SK-N-SH treated with all-trans-retinoic acid at 6 μM for 48 hours (cell line): ENCODE data around the gene TP53TG3F.
"Not testable (repeated sequence)": the region's sequence is repeated elsewhere in the genome, so short reads cannot be mapped to it uniquely, and the experiment has no call there.

Source experiments
- ARNTL ChIP-seq: fragments of 450-650 bp; formaldehyde crosslinking; IDR thresholded peaks from 2 replicates; pipeline ENCODE4 v1.5.0; 2020; ENCODE audit warnings: low read depth, mild to moderate bottlenecking, moderate library complexity, borderline replicate concordance
- ESRRG ChIP-seq: fragments of 250-450 bp; sonication (Bioruptor Pico); IDR thresholded peaks from 2 replicates; pipeline ENCODE4 v1.6.1; 2021; ENCODE audit warnings: mild to moderate bottlenecking
- RARB ChIP-seq: fragments of 250-450 bp; sonication (Bioruptor Pico); IDR thresholded peaks from 2 replicates; pipeline ENCODE4 v1.8.0; 2021; ENCODE audit warnings: mild to moderate bottlenecking, moderate library complexity
- TCF4 ChIP-seq: fragments of 250-450 bp; sonication (Bioruptor Pico); IDR thresholded peaks from 2 replicates; pipeline ENCODE4 v1.8.0; 2021; ENCODE audit warnings: mild to moderate bottlenecking, moderate library complexity, borderline replicate concordance
- TOX ChIP-seq: fragments of 250-450 bp; sonication (Bioruptor Pico); IDR thresholded peaks from 2 replicates; pipeline ENCODE4 v1.8.0; 2021; ENCODE audit warnings: mild to moderate bottlenecking, moderate library complexity, borderline replicate concordance
- ZFP3 ChIP-seq: fragments of 250-450 bp; sonication (Bioruptor Pico); IDR thresholded peaks from 2 replicates; pipeline ENCODE4 v1.5.0; 2020; ENCODE audit warnings: mild to moderate bottlenecking, moderate library complexity
- ZFP30 ChIP-seq: fragments of 450-650 bp; formaldehyde crosslinking; IDR thresholded peaks from 2 replicates; pipeline ENCODE4 v1.5.0; 2022; ENCODE audit warnings: mild to moderate bottlenecking, moderate library complexity
- TF ChIP-seq, protein P1 (sequence below): fragments of 250-450 bp; sonication (Bioruptor Pico); IDR thresholded peaks from 2 replicates; pipeline ENCODE4 v1.5.1; 2020; ENCODE audit warnings: low read depth, mild to moderate bottlenecking, moderate library complexity
- TF ChIP-seq, protein P2 (sequence below): fragments of 250-450 bp; sonication (Bioruptor Pico); IDR thresholded peaks from 2 replicates; pipeline ENCODE4 v1.5.1; 2021; ENCODE audit warnings: mild to moderate bottlenecking, moderate library complexity
- TF ChIP-seq, protein P3 (sequence below): fragments of 250-450 bp; sonication (Bioruptor Pico); IDR thresholded peaks from 2 replicates; pipeline ENCODE4 v1.8.0; 2020; ENCODE audit warnings: mild to moderate bottlenecking, moderate library complexity, borderline replicate concordance
- TF ChIP-seq, protein P4 (sequence below): fragments of 250-450 bp; sonication (Bioruptor Pico); IDR thresholded peaks from 2 replicates; pipeline ENCODE4 v1.5.0; 2020; ENCODE audit warnings: mild to moderate bottlenecking, moderate library complexity

DNA sequence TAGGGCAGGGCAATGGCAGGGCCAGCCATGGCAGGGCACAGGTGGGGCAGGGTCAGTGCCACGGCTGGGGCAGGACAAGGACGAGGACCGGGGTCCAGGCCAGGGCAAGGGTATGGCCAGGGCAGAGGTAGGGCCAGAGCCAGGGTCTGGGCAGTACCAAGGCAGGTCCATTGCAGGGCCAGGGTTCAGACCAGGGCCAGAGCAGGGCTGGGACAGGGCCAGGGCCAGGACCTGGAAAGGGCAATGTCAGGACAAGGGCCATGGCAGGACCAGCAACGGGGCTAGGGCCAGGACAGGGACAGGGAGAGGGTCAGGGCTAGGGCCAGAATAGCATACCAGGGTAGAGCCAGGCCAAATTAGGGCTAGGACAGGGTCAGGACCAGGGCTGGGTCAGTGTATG, 47.8 kb downstream of the TP53TG3F start:
- TF ChIP-seq, protein P1, sequence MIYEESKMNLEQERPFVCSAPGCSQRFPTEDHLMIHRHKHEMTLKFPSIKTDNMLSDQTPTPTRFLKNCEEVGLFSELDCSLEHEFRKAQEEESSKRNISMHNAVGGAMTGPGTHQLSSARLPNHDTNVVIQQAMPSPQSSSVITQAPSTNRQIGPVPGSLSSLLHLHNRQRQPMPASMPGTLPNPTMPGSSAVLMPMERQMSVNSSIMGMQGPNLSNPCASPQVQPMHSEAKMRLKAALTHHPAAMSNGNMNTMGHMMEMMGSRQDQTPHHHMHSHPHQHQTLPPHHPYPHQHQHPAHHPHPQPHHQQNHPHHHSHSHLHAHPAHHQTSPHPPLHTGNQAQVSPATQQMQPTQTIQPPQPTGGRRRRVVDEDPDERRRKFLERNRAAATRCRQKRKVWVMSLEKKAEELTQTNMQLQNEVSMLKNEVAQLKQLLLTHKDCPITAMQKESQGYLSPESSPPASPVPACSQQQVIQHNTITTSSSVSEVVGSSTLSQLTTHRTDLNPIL (CRISPR knock-in tag): not testable (repeated sequence)
- not testable (repeated sequence) for TF ChIP-seq ESRRG (CRISPR knock-in tag); RARB (CRISPR knock-in tag); TOX; ZFP3 (CRISPR knock-in tag); ARNTL (CRISPR knock-in tag); TCF4; ZFP30 (CRISPR knock-in tag)
- TF ChIP-seq, protein P2, sequence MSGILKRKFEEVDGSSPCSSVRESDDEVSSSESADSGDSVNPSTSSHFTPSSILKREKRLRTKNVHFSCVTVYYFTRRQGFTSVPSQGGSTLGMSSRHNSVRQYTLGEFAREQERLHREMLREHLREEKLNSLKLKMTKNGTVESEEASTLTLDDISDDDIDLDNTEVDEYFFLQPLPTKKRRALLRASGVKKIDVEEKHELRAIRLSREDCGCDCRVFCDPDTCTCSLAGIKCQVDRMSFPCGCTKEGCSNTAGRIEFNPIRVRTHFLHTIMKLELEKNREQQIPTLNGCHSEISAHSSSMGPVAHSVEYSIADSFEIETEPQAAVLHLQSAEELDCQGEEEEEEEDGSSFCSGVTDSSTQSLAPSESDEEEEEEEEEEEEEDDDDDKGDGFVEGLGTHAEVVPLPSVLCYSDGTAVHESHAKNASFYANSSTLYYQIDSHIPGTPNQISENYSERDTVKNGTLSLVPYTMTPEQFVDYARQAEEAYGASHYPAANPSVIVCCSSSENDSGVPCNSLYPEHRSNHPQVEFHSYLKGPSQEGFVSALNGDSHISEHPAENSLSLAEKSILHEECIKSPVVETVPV: not testable (repeated sequence)
- TF ChIP-seq, protein P3, sequence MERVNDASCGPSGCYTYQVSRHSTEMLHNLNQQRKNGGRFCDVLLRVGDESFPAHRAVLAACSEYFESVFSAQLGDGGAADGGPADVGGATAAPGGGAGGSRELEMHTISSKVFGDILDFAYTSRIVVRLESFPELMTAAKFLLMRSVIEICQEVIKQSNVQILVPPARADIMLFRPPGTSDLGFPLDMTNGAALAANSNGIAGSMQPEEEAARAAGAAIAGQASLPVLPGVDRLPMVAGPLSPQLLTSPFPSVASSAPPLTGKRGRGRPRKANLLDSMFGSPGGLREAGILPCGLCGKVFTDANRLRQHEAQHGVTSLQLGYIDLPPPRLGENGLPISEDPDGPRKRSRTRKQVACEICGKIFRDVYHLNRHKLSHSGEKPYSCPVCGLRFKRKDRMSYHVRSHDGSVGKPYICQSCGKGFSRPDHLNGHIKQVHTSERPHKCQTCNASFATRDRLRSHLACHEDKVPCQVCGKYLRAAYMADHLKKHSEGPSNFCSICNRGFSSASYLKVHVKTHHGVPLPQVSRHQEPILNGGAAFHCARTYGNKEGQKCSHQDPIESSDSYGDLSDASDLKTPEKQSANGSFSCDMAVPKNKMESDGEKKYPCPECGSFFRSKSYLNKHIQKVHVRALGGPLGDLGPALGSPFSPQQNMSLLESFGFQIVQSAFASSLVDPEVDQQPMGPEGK: not testable (repeated sequence)
- TF ChIP-seq, protein P4, sequence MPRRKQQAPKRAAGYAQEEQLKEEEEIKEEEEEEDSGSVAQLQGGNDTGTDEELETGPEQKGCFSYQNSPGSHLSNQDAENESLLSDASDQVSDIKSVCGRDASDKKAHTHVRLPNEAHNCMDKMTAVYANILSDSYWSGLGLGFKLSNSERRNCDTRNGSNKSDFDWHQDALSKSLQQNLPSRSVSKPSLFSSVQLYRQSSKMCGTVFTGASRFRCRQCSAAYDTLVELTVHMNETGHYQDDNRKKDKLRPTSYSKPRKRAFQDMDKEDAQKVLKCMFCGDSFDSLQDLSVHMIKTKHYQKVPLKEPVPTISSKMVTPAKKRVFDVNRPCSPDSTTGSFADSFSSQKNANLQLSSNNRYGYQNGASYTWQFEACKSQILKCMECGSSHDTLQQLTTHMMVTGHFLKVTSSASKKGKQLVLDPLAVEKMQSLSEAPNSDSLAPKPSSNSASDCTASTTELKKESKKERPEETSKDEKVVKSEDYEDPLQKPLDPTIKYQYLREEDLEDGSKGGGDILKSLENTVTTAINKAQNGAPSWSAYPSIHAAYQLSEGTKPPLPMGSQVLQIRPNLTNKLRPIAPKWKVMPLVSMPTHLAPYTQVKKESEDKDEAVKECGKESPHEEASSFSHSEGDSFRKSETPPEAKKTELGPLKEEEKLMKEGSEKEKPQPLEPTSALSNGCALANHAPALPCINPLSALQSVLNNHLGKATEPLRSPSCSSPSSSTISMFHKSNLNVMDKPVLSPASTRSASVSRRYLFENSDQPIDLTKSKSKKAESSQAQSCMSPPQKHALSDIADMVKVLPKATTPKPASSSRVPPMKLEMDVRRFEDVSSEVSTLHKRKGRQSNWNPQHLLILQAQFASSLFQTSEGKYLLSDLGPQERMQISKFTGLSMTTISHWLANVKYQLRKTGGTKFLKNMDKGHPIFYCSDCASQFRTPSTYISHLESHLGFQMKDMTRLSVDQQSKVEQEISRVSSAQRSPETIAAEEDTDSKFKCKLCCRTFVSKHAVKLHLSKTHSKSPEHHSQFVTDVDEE (CRISPR knock-in tag): not testable (repeated sequence)
